Measurements from ENCODE around the gene ZFAND6. TPM values are rescaled to one million over a fixed set of nuclear protein-coding genes. Genes with fewer than 3 reads are reported as not detected.

The ZFAND6 gene
- polyA plus RNA-seq, 3 donors = 41.6 to 106 (median 99.6) TPM

DNA sequence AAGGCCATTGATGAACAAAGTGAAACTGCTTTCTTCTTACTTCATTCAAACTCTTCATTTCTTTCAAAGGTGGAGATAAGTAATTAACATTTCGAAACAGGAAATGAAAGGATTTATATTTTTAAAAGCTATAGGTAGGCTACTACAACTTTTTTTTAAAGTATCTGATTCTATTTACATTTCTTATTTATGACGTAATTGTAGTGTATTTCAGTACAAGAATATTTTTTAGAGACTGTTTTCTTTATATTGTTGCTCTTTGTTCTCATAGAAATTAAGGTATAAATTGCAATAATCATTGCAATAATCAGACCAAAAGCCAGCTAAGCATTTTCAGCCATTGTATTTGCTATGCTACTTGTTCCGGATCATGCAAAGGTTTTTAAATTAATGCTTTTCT, 13.7 kb downstream of the ZFAND6 start:
- peaks cover 42% of the 10 kb centered on the region for H3K4me1 Mint-ChIP-seq

DNA sequence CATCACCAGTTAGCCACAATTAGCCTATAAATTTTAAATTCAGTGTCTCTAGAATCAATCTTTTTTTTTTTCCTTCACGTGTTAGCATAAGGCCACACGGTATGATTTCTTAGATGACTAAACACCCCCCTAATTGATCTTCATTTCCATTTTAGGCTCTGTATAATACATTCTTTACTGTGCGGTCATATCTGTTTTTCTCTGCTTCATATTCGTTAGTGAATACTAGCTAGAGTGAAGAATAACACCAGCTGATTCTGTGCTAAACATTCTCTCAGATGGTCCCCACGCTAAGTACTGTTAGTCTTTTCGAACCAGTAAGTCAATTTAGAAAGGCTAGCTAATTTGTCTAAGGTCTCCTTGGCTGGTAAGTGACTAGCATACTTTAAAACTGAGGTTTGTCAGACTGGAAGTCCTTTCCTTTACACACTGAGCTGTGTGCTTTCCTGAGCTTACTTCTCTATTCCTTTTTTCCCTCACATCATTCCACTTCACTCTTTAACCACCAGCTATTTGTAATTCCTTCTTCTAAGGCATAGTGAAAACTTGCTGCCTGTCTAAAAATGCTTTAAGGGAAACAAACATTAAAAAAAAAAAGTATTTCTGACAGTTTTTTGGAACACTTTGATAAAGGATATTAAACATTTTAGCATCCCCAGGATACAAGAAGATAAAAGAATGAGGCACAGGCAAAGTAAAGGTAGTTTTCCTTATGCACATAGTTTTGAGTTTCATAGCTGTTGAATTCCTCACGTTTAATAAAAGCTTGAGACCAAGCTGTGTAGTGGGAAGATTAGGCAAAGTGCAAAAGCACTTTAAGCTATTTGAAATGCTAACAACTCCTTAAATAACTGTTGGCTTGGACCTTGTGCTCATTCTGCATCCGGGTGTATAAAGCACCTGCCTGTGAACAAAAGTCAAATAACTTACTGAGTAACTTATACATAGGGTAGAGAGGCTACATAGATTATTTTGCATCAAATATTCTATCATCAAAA, 17.1 kb downstream of the ZFAND6 start:
- DNase-seq = no peak
- Histone ChIP-seq H3K9ac (ENCODE audit: insufficient read depth, low read length, poor library complexity, severe bottlenecking) (no peak overlapping the region), H3K27me3 (ENCODE audit: control insufficient read depth in 2 of 2, insufficient read depth in 2 of 2, low read length in 2 of 2) (no peaks in the 10 kb centered on the region), H3K4me3 (replicated peaks in 1 of 3; ENCODE audit: low read depth in 2 of 3, low read length in 3 of 3) (no peak overlapping the region), H3K4me2 (replicated peaks; ENCODE audit: extremely low read depth, low read length, poor library complexity, severe bottlenecking) (no peak overlapping the region), H3K79me2 (ENCODE audit: insufficient read depth, low read length) (peaks cover 93% of the 10 kb centered on the region), H4K20me1 (ENCODE audit: insufficient read depth, low read length) (peaks cover 90% of the 10 kb centered on the region), H3K27ac (ENCODE audit: low read depth in 1 of 2, low read length in 2 of 2) (no peak overlapping the region), H3K36me3 (replicated peaks in 1 of 2; ENCODE audit: control insufficient read depth in 1 of 2, insufficient read depth in 2 of 2, low read length in 2 of 2) (peaks cover 0 to 4% of the 10 kb centered on the region in 2 donors), H3K9me3 (replicated peaks in 1 of 2; ENCODE audit: control insufficient read depth in 1 of 2, insufficient read depth in 1 of 2, low read length in 2 of 2) (no peaks in the 10 kb centered on the region), H2AFZ (ENCODE audit: insufficient read depth, low read depth, low read length, poor library complexity, severe bottlenecking) (no peak overlapping the region), H3K4me1 (ENCODE audit: control insufficient read depth in 1 of 2, insufficient read depth in 2 of 2, low read length in 2 of 2) (peaks cover 14 to 24% of the 10 kb centered on the region in 2 donors)
- peaks cover 5 to 21% of the 10 kb centered on the region in 2 donors for H3K36me3 Mint-ChIP-seq
- H3K4me1 Mint-ChIP-seq = peaks cover 36% of the 10 kb centered on the region
- WGBS (ENCODE audit: insufficient coverage) = 47% methylated on average over 3 of the region's 8 CpGs
- TF ChIP-seq, protein P1, sequence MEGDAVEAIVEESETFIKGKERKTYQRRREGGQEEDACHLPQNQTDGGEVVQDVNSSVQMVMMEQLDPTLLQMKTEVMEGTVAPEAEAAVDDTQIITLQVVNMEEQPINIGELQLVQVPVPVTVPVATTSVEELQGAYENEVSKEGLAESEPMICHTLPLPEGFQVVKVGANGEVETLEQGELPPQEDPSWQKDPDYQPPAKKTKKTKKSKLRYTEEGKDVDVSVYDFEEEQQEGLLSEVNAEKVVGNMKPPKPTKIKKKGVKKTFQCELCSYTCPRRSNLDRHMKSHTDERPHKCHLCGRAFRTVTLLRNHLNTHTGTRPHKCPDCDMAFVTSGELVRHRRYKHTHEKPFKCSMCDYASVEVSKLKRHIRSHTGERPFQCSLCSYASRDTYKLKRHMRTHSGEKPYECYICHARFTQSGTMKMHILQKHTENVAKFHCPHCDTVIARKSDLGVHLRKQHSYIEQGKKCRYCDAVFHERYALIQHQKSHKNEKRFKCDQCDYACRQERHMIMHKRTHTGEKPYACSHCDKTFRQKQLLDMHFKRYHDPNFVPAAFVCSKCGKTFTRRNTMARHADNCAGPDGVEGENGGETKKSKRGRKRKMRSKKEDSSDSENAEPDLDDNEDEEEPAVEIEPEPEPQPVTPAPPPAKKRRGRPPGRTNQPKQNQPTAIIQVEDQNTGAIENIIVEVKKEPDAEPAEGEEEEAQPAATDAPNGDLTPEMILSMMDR (IDR thresholded peaks at IDR 0.05) = no peak
- intact Hi-C loops (cut with micrococcal nuclease) = no loop called here
- peaks cover 0 to 3% (median 2%) of the 10 kb centered on the region in 7 donors for H3K9me3 Mint-ChIP-seq
- peaks cover 0 to 3% (median 0%) of the 10 kb centered on the region in 3 donors for H3K27me3 Mint-ChIP-seq (ENCODE audit: low read depth in 3 of 3)
- H3K4me3 Mint-ChIP-seq = no peak overlapping the region
- H3K27ac Mint-ChIP-seq = peak overlapping the region in 2 of 7 donors; percentile 2 to 47

More for the DNA sequence above, 13.7 kb downstream of the ZFAND6 start:
- no peak overlapping the region for H3K27ac ChIP-seq (ENCODE audit: low read depth in 1 of 2, low read length in 2 of 2)
- Mint-ChIP-seq H3K27me3 (ENCODE audit: low read depth in 3 of 3) (no peaks in the 10 kb centered on the region), H3K27ac (no peak overlapping the region), H3K9me3 (no peaks in the 10 kb centered on the region), H3K36me3 (peaks cover 2 to 12% of the 10 kb centered on the region in 2 donors), H3K4me3 (no peak overlapping the region)
- H3K4me3 ChIP-seq (replicated peaks in 1 of 3; ENCODE audit: low read depth in 2 of 3, low read length in 3 of 3) = no peak overlapping the region
- no peaks in the 10 kb centered on the region for H3K27me3 ChIP-seq (ENCODE audit: control insufficient read depth in 2 of 2, insufficient read depth in 2 of 2, low read length in 2 of 2)
- H3K9ac ChIP-seq (ENCODE audit: insufficient read depth, low read length, poor library complexity, severe bottlenecking) = no peak overlapping the region
- no peak overlapping the region for H2AFZ ChIP-seq (ENCODE audit: insufficient read depth, low read depth, low read length, poor library complexity, severe bottlenecking)
- H3K79me2 ChIP-seq (ENCODE audit: insufficient read depth, low read length) = peaks cover 99% of the 10 kb centered on the region
- no peak for DNase-seq
- no peaks in the 10 kb centered on the region for H3K9me3 ChIP-seq (replicated peaks in 1 of 2; ENCODE audit: control insufficient read depth in 1 of 2, insufficient read depth in 1 of 2, low read length in 2 of 2)
- intact Hi-C loops (cut with micrococcal nuclease) = no loop called here
- H3K4me1 ChIP-seq (ENCODE audit: control insufficient read depth in 1 of 2, insufficient read depth in 2 of 2, low read length in 2 of 2) = peaks cover 7 to 27% of the 10 kb centered on the region in 2 donors
- peak overlapping the region; percentile 61 for H3K4me2 ChIP-seq (replicated peaks; ENCODE audit: extremely low read depth, low read length, poor library complexity, severe bottlenecking)
- WGBS (ENCODE audit: insufficient coverage) = no CpG with 5 or more reads among the region's 3 CpGs
- TF ChIP-seq, protein P1 (IDR thresholded peaks at IDR 0.05) = no peak
- H3K36me3 ChIP-seq (replicated peaks in 1 of 2; ENCODE audit: control insufficient read depth in 1 of 2, insufficient read depth in 2 of 2, low read length in 2 of 2) = no peaks in the 10 kb centered on the region
- peaks cover 100% of the 10 kb centered on the region for H4K20me1 ChIP-seq (ENCODE audit: insufficient read depth, low read length)

All from CD14-positive monocyte (primary cell).